NT2/D1 (cell line): Measurements from ENCODE around the gene ATOSA.

Experiments used
- DNase-seq: peaks from one replicate; pipeline ENCODE4 v3.0.0-alpha.2; 2011; ENCODE audit warnings: low read depth, low spot score
- H3K27me3 ChIP-seq: 2 replicates; pipeline ENCODE4 v1.6.0; 2011; ENCODE audit warnings: mild to moderate bottlenecking; ENCODE audit not compliant: insufficient read length, insufficient read depth
- H3K36me3 ChIP-seq: 2 replicates; pipeline ENCODE4 v1.6.1; 2011; ENCODE audit warnings: mild to moderate bottlenecking, low read length, mixed read lengths; ENCODE audit not compliant: insufficient read depth, insufficient read length
- H3K4me1 ChIP-seq: 2 replicates; pipeline ENCODE4 v1.5.1; 2011; ENCODE audit not compliant: insufficient read depth, insufficient read length
- H3K4me3 ChIP-seq: 2 replicates; pipeline ENCODE4 v1.5.1; 2011; ENCODE audit warnings: low read depth; ENCODE audit not compliant: insufficient read length
- H3K9ac ChIP-seq: 2 replicates; pipeline ENCODE4 v1.6.0; 2011; ENCODE audit warnings: low read depth; ENCODE audit not compliant: insufficient read length
- H3K9me3 ChIP-seq: 2 replicates; pipeline ENCODE4 v1.5.1; 2011; ENCODE audit warnings: mild to moderate bottlenecking, low read length; ENCODE audit not compliant: insufficient read depth
- SUZ12 ChIP-seq: IDR thresholded peaks from 2 replicates; pipeline ENCODE4 v1.6.1; 2011; ENCODE audit not compliant: insufficient read length, insufficient read depth; ENCODE audit errors: extremely low read depth
- YY1 ChIP-seq: IDR thresholded peaks from 2 replicates; pipeline ENCODE4 v1.6.1; 2011; ENCODE audit not compliant: insufficient read length, insufficient read depth
- ZNF274 ChIP-seq: IDR thresholded peaks from 2 replicates; pipeline ENCODE4 v1.6.1; 2011; ENCODE audit warnings: mild to moderate bottlenecking, low read depth, low read length

ATOSA gene

DNA sequence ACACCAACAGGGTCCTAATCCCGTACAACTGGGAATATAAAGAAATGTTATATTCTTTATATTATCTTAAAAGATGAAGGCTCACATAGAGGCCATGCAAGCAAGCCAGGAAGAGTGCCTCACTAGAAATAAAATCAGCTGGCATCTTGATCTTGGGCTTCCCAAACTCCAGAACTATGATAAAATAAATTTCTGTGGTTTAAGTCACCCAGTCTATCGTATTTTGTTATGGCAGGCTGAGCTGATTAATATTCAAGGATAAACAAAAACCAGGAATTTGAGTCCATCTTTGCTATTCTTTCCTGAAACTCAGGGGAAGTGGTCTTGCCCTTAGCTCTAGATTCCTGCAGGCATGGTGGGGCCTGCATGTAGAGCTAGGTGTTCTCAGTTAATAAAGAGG is 42.7 kb downstream of the ATOSA start:
- no peak overlapping the region for H3K9ac ChIP-seq
- H3K36me3 ChIP-seq = no peaks in the 10 kb centered on the region
- TF ChIP-seq SUZ12 = no peak
- no peak for TF ChIP-seq YY1
- no peak for TF ChIP-seq ZNF274
- H3K27me3 ChIP-seq = no peaks in the 10 kb centered on the region
- DNase-seq = no peak
- no peaks in the 10 kb centered on the region for H3K4me1 ChIP-seq
- H3K4me3 ChIP-seq = no peak overlapping the region
- H3K9me3 ChIP-seq = no peaks in the 10 kb centered on the region

DNA sequence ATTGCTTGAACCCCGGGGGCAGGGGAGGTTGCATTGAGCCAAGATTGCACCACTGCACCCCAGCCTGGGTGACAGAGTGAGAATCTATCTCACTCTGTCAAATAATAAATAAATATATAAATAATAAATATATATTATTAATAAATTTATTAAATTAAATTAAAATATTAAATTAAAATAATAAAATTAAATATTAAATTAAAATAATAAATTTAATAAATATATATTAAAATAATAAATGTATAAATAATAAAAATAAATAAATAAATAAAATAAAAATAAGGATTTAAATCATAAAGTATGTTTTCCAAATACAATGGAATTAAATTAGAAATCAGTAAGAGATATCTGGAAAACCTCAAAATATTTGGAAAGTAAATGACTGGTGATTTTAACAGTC is 43.3 kb downstream of the ATOSA start:
- Histone ChIP-seq H3K27me3 (no peaks in the 10 kb centered on the region), H3K36me3 (no peaks in the 10 kb centered on the region), H3K9me3 (no peaks in the 10 kb centered on the region), H3K4me3 (no peak overlapping the region), H3K4me1 (no peaks in the 10 kb centered on the region), H3K9ac (no peak overlapping the region)
- TF ChIP-seq SUZ12 (no peak), ZNF274 (no peak), YY1 (no peak)
- DNase-seq = no peak
